NB4 (cell line): ENCODE data around the gene AOC2.

Experiments
- MYC ChIP-seq: IDR thresholded peaks from 2 replicates; pipeline ENCODE4 v1.6.1; 2011; ENCODE audit warnings: low read depth, low read length
- POLR2A ChIP-seq: IDR thresholded peaks from 2 replicates; pipeline ENCODE4 v1.6.1; 2011; ENCODE audit warnings: mild to moderate bottlenecking; ENCODE audit not compliant: insufficient read length; ENCODE audit errors: extremely low read depth
- TF ChIP-seq, protein P1 (sequence below): IDR thresholded peaks from one replicate; pipeline ENCODE4 v1.5.1; 2012; ENCODE audit warnings: low read depth, low read length
- TF ChIP-seq, protein P2 (sequence below): IDR thresholded peaks from 2 replicates; pipeline ENCODE4 v1.6.1; 2011; ENCODE audit warnings: low read depth, low read length

GRCh38 chr17:42891539-42892152 lies 47.3 kb downstream of the AOC2 start:
- TF ChIP-seq, protein P1, sequence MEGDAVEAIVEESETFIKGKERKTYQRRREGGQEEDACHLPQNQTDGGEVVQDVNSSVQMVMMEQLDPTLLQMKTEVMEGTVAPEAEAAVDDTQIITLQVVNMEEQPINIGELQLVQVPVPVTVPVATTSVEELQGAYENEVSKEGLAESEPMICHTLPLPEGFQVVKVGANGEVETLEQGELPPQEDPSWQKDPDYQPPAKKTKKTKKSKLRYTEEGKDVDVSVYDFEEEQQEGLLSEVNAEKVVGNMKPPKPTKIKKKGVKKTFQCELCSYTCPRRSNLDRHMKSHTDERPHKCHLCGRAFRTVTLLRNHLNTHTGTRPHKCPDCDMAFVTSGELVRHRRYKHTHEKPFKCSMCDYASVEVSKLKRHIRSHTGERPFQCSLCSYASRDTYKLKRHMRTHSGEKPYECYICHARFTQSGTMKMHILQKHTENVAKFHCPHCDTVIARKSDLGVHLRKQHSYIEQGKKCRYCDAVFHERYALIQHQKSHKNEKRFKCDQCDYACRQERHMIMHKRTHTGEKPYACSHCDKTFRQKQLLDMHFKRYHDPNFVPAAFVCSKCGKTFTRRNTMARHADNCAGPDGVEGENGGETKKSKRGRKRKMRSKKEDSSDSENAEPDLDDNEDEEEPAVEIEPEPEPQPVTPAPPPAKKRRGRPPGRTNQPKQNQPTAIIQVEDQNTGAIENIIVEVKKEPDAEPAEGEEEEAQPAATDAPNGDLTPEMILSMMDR = no peak
- TF ChIP-seq POLR2A (no peak), MYC (no peak)
- TF ChIP-seq, protein P2, sequence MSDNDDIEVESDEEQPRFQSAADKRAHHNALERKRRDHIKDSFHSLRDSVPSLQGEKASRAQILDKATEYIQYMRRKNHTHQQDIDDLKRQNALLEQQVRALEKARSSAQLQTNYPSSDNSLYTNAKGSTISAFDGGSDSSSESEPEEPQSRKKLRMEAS = no peak
